ENCODE results near the gene PRKCE.

- TF ChIP-seq CTCF (conservative IDR thresholded peaks at IDR 0.05 in 1 of 2, IDR thresholded peaks at IDR 0.05 in 1 of 2; ENCODE audit: extremely low read depth in 1 of 2, insufficient read depth in 1 of 2, low read depth in 1 of 2, low read length in 2 of 2): no peak
- no peak for TF ChIP-seq EZH2 (IDR thresholded peaks at IDR 0.05; ENCODE audit: borderline replicate concordance, low read length)
These were observed 446.4 kb downstream of the PRKCE start for GRCh38 chr2:46097714-46098480.

All from mammary epithelial cell (primary cell).